ENCODE measurements around the gene NECTIN2.
"Not testable (repeated sequence)": the region's sequence is repeated elsewhere in the genome, so short reads cannot be mapped to it uniquely, and the experiment has no call there.

Gene NECTIN2

GRCh38 chr19:44855606-44856005 lies 9.5 kb downstream of the NECTIN2 start:
- no peak for DNase-seq

GRCh38 chr19:44856421-44857083 lies 10.5 kb downstream of the NECTIN2 start:
- DNase-seq, result no peak

- no peak for DNase-seq
These were observed 11.7 kb downstream of the NECTIN2 start for GRCh38 chr19:44857837-44858236.

GRCh38 chr19:44861576-44861975 lies 15.5 kb downstream of the NECTIN2 start:
- DNase-seq, result not testable (repeated sequence)

GRCh38 chr19:44863990-44864389 lies 17.9 kb downstream of the NECTIN2 start:
- DNase-seq, result no peak

GRCh38 chr19:44865196-44865767 lies 19.2 kb downstream of the NECTIN2 start:
- DNase-seq, result no peak

GRCh38 chr19:44866664-44867063 lies 20.6 kb downstream of the NECTIN2 start:
- no peak for DNase-seq

- DNase-seq, result no peak
These were observed 21.5 kb downstream of the NECTIN2 start for GRCh38 chr19:44867578-44867977.

GRCh38 chr19:44869733-44870470 lies 23.8 kb downstream of the NECTIN2 start:
- no peak for DNase-seq

GRCh38 chr19:44871809-44872208 lies 25.7 kb downstream of the NECTIN2 start:
- DNase-seq, result no peak

GRCh38 chr19:44872661-44873060 lies 26.6 kb downstream of the NECTIN2 start:
- no peak for DNase-seq

GRCh38 chr19:44874317-44874716 lies 28.2 kb downstream of the NECTIN2 start:
- DNase-seq, result no peak

GRCh38 chr19:44875666-44876451 lies 29.8 kb downstream of the NECTIN2 start:
- DNase-seq, result no peak

GRCh38 chr19:44876930-44877535 lies 30.9 kb downstream of the NECTIN2 start:
- DNase-seq, result no peak

- DNase-seq, result no peak
These were observed 32.2 kb downstream of the NECTIN2 start for GRCh38 chr19:44878120-44878865.

GRCh38 chr19:44879309-44880065 lies 33.4 kb downstream of the NECTIN2 start:
- no peak for DNase-seq

GRCh38 chr19:44882063-44882462 lies 36.0 kb downstream of the NECTIN2 start:
- no peak for DNase-seq

GRCh38 chr19:44882619-44883397 lies 36.7 kb downstream of the NECTIN2 start:
- not testable (repeated sequence) for DNase-seq

- no peak for DNase-seq
These were observed 37.8 kb downstream of the NECTIN2 start for GRCh38 chr19:44883922-44884321.

GRCh38 chr19:44884566-44884965 lies 38.5 kb downstream of the NECTIN2 start:
- no peak for DNase-seq

- no peak for DNase-seq
These were observed 40.0 kb downstream of the NECTIN2 start for GRCh38 chr19:44886141-44886540.
